NCI-H1694 (cell line): Measurements from ENCODE around the gene PFDN4.

ENCODE experiments used
- DNase-seq: peaks from one replicate; lab custom pipeline; 2025; lab: John Stamatoyannopoulos, UW

PFDN4 gene

DNA sequence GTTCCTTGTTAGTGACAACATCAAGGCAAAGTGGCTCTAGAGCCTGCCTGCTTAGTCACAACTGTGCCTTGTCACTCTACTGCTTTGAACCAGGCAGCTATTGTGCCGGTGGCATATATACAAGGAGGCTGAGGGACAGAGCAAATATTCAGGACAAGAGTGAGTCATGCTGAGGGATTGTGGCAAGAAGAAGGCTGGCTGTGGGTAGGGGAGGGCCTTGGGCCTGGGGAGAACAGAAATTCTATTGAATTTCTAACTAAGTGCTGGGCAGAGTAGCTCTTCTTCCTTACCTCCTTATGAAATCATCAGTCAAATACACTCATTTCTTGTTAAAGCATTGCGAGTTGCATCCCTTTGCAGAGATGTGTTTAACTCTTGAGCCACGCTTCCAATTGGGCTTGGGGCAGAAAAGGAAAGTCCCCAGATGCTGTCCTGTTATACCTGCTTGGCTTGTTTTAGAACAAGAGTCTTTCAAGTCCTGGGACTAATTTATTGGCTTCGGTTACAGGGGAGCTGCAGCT lies 59.7 kb downstream of the PFDN4 start:
- no peak for DNase-seq

DNA sequence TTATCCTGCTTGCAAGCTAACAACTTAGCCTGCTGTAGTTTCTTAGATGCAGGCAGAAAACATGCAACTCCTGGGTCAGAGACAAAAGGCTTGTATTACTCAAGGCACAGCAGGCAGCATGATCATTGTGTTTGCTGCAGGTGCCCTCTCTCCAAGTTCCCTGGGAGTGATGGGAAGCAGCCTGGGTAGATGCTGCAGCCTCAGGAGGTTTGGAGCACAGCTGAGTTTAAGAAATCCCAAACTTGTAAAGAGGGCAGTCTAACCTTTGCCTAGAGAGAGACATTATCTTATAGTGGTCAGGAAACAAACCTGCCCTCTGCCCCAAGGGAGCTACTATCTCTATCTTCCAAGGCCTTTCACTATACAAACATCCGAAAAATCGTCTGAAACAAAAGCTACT lies 61.1 kb downstream of the PFDN4 start:
- no peak for DNase-seq
